CD4-positive, alpha-beta T cell (primary cell): ENCODE results near the gene SMIM14. TPM values are rescaled to one million over a fixed set of nuclear protein-coding genes. Genes with fewer than 3 reads are reported as not detected.

Experiments
- ATAC-seq: fragments of 200-7000 bp; cut with Tn5 transposase; one replicate; pipeline ENCODE4 v1.10.0; 2022; ENCODE audit warnings: mild to moderate bottlenecking; ENCODE audit not compliant: poor library complexity
- CTCF ChIA-PET: fragments of 350-600 bp; sonication (Branson Sonifier 250); formaldehyde crosslinking; loops from one replicate; lab custom pipeline; 2021; ENCODE audit warnings: antibody characterized with exemption, inconsistent platforms; lab: Charles Lee
- POLR2A ChIA-PET: fragments of 350-600 bp; sonication (Branson Sonifier 250); formaldehyde crosslinking; loops from one replicate; lab custom pipeline; 2021; ENCODE audit warnings: antibody characterized with exemption, inconsistent platforms; lab: Charles Lee
- DNase-seq, 14 experiments: peaks; one replicate each; pipeline ENCODE4 v3.0.0-alpha.2; 2013 to 2020; ENCODE audit warnings: mixed read lengths in 2 of 14
- H3K27ac ChIP-seq, 2 donors: one replicate each; pipeline versions ENCODE4 v1.5.1 to v1.7.0; 2013; ENCODE audit warnings: low read length in 2 of 2, low read depth in 1 of 2, mild to moderate bottlenecking in 1 of 2
- H3K27me3 ChIP-seq, 2 experiments: 1 replicate in 1 of 2; 2 replicates in 1 of 2; pipeline versions ENCODE4 v1.6.1 to v1.7.0; 2013; ENCODE audit warnings: low read length in 2 of 2, control low read depth in 1 of 2, mild to moderate bottlenecking in 1 of 2, moderate library complexity in 1 of 2; ENCODE audit not compliant: insufficient read depth in 2 of 2, control insufficient read depth in 1 of 2
- H3K36me3 ChIP-seq: one replicate; pipeline ENCODE4 v1.6.1; 2013; ENCODE audit warnings: low read length, control low read depth; ENCODE audit not compliant: insufficient read depth
- H3K4me1 ChIP-seq: one replicate; pipeline ENCODE4 v1.6.1; 2013; ENCODE audit warnings: low read length, control low read depth; ENCODE audit not compliant: insufficient read depth
- H3K4me3 ChIP-seq: one replicate; pipeline ENCODE4 v1.5.1; 2013; ENCODE audit warnings: mild to moderate bottlenecking, low read length, moderate library complexity
- H3K9me3 ChIP-seq, 2 experiments: 1 replicate in 1 of 2; 2 replicates in 1 of 2; pipeline versions ENCODE4 v1.6.1 to v1.7.0; 2013; ENCODE audit warnings: low read length in 2 of 2, mild to moderate bottlenecking in 2 of 2, control low read depth in 1 of 2, moderate library complexity in 1 of 2; ENCODE audit not compliant: control insufficient read depth in 1 of 2, insufficient read depth in 1 of 2
- H3K27ac Mint-ChIP-seq: one replicate; pipeline ENCODE4 v1.8.0; 2020; ENCODE audit warnings: mixed read lengths
- H3K27me3 Mint-ChIP-seq: one replicate; pipeline ENCODE4 v1.8.0; 2021; ENCODE audit warnings: mixed read lengths
- H3K36me3 Mint-ChIP-seq: one replicate; pipeline ENCODE4 v1.8.0; 2021; ENCODE audit warnings: low read depth, mixed read lengths
- H3K4me1 Mint-ChIP-seq: one replicate; pipeline ENCODE4 v1.8.0; 2021; ENCODE audit warnings: low read depth, mixed read lengths
- H3K4me3 Mint-ChIP-seq: one replicate; pipeline ENCODE4 v1.8.0; 2020; ENCODE audit warnings: mild to moderate bottlenecking, mixed read lengths
- H3K9me3 Mint-ChIP-seq: one replicate; pipeline ENCODE4 v1.8.0; 2020; ENCODE audit warnings: mixed read lengths
- intact Hi-C, 2 experiments: fragments of 100-400 bp; cut with DNase I in 1 of 2; cut with micrococcal nuclease in 1 of 2; formaldehyde crosslinking; loops; one replicate each; pipeline versions ENCODE4 v1.15.1 to v1.9.0; 2023 to 2025; cut with DNase I, micrococcal nuclease
- total RNA-seq, 174 experiments: library from RNA in 2 of 174; stranded (reverse) in 2 of 174; gene quantifications; one replicate each; pipeline ENCODE4 v1.2.3 and lab custom pipeline; 2021 to 2026
- TF ChIP-seq, protein P1 (sequence below): fragments of 200-600 bp; IDR thresholded peaks from one replicate; pipeline ENCODE4 v1.8.0; 2022; ENCODE audit warnings: antibody characterized with exemption, mild to moderate bottlenecking

SMIM14 gene
- total RNA-seq, 2 experiments from 2014 or later = 2.0 to 3.1 TPM

DNA sequence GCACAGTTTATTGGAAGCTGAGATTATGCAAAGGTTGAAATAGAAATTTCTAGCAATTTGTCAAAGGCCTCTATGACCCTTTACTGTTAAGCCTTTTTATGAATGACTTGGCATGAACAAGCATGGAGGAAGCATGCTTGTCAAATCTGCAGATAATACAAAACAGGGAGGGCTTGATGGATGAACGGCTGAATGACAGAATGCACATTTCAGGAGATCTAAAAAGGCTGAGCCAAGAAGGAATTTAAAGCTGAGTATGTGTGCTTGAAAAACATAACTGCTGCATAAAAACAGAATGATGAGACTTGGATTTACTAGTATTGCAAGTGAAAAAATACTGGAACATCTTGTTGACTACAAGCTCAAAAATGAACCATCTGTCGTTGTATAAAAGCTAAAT is 30.2 kb upstream of the SMIM14 start:
- H3K9me3 ChIP-seq = no peaks in the 10 kb centered on the region
- no peaks in the 10 kb centered on the region for H3K27me3 ChIP-seq
- intact Hi-C loops = no loop called here
- ATAC-seq (no peak), DNase-seq (no peak)
- H3K4me3 Mint-ChIP-seq = no peak overlapping the region
- no peaks in the 10 kb centered on the region for H3K36me3 Mint-ChIP-seq
- no peaks in the 10 kb centered on the region for H3K9me3 Mint-ChIP-seq
- no peaks in the 10 kb centered on the region for H3K4me1 ChIP-seq
- CTCF ChIA-PET = no interaction called here
- H3K27me3 Mint-ChIP-seq = no peaks in the 10 kb centered on the region
- POLR2A ChIA-PET = interaction anchor here (0.7 kb wide), 1 partner anchor 195 kb away, joined by 4 read pairs; no protein-coding TSS in a partner anchor
- H3K4me3 ChIP-seq = no peak overlapping the region
- H3K27ac ChIP-seq = no peak overlapping the region
- no peaks in the 10 kb centered on the region for H3K4me1 Mint-ChIP-seq
- H3K27ac Mint-ChIP-seq = no peak overlapping the region
- no peaks in the 10 kb centered on the region for H3K36me3 ChIP-seq
- TF ChIP-seq, protein P1, sequence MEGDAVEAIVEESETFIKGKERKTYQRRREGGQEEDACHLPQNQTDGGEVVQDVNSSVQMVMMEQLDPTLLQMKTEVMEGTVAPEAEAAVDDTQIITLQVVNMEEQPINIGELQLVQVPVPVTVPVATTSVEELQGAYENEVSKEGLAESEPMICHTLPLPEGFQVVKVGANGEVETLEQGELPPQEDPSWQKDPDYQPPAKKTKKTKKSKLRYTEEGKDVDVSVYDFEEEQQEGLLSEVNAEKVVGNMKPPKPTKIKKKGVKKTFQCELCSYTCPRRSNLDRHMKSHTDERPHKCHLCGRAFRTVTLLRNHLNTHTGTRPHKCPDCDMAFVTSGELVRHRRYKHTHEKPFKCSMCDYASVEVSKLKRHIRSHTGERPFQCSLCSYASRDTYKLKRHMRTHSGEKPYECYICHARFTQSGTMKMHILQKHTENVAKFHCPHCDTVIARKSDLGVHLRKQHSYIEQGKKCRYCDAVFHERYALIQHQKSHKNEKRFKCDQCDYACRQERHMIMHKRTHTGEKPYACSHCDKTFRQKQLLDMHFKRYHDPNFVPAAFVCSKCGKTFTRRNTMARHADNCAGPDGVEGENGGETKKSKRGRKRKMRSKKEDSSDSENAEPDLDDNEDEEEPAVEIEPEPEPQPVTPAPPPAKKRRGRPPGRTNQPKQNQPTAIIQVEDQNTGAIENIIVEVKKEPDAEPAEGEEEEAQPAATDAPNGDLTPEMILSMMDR = no peak

DNA sequence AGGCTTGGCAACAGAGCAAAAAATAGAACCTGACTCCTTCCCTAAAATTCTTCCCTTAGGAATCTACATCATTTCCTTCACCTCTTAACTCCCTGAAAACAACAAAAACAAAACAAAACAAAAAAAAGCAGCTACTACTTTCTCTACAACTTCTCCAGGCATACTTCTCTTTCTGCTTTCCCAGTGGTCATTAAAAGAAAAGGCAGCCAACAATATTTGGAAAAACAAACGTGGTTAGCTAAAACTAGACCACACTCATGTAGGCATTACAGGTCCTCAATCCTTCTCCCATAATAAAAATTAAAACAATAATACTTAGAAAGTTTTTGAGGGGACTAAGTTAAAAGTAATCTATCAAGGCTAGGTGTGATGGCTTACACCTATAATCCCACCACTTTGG is 29.0 kb upstream of the SMIM14 start:
- H3K4me1 Mint-ChIP-seq = no peaks in the 10 kb centered on the region
- no peaks in the 10 kb centered on the region for H3K4me1 ChIP-seq
- H3K27ac Mint-ChIP-seq = no peak overlapping the region
- H3K4me3 ChIP-seq = no peak overlapping the region
- TF ChIP-seq, protein P1 = no peak
- POLR2A ChIA-PET = no interaction called here
- no peak overlapping the region for H3K27ac ChIP-seq
- H3K27me3 ChIP-seq = no peaks in the 10 kb centered on the region
- no peaks in the 10 kb centered on the region for H3K36me3 ChIP-seq
- no peaks in the 10 kb centered on the region for H3K36me3 Mint-ChIP-seq
- no peaks in the 10 kb centered on the region for H3K9me3 ChIP-seq
- H3K27me3 Mint-ChIP-seq = no peaks in the 10 kb centered on the region
- no peak overlapping the region for H3K4me3 Mint-ChIP-seq
- ATAC-seq (no peak), DNase-seq (no peak)
- CTCF ChIA-PET = no interaction called here
- no peaks in the 10 kb centered on the region for H3K9me3 Mint-ChIP-seq
- intact Hi-C loops = no loop called here

DNA sequence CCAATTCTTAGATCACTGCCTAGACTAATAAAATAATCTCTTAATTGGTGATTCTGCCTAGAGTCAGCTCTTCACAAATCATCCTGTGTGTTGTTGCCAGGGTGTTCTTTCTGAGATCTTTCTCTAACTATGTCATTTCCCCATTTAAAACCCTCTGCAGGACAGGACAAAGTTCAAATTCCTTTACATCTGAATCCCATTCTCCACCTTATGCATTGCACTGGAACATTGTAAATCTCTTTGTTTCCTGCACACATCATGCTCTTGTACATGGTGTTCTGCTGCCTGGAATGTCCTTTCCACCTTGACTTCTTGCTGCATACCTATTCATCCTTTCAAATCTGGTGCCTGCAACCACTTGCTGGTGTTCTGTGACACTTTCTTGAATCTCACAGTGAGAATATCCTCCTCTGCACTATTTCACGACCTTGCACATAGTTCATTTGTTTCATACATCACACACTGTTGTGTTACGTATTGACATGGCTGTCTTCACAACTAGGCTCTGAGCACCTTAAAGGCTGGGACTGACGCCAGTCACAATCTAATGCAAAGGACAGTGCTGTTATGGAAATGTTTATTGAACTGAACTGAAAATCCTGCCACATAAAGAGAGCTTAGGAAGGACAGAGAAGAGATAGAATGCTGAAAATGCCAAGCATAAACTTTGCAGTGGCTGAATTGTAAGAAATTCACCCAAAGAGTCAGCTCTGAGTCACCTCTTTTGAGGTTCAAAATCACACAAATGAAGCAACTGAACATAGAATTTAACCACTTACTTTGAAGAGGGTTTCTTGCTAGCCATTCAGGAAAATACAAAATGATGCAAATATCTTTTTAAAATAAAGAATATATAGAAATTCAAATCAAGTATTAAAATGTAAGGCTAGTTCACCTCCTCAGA is 26.4 kb upstream of the SMIM14 start:
- DNase-seq (no peak), ATAC-seq (no peak)
- H3K4me3 Mint-ChIP-seq = no peak overlapping the region
- Histone ChIP-seq H3K36me3 (no peaks in the 10 kb centered on the region), H3K4me3 (no peak overlapping the region), H3K27ac (no peak overlapping the region), H3K4me1 (no peaks in the 10 kb centered on the region), H3K9me3 (no peaks in the 10 kb centered on the region), H3K27me3 (no peaks in the 10 kb centered on the region)
- CTCF ChIA-PET = no interaction called here
- no peak overlapping the region for H3K27ac Mint-ChIP-seq
- POLR2A ChIA-PET = interaction anchor here (0.6 kb wide), 1 partner anchor 150 kb away, joined by 3 read pairs; no protein-coding TSS in a partner anchor
- intact Hi-C loops = no loop called here
- H3K36me3 Mint-ChIP-seq = no peaks in the 10 kb centered on the region
- H3K27me3 Mint-ChIP-seq = no peaks in the 10 kb centered on the region
- no peaks in the 10 kb centered on the region for H3K9me3 Mint-ChIP-seq
- TF ChIP-seq, protein P1 = no peak
- H3K4me1 Mint-ChIP-seq = no peaks in the 10 kb centered on the region
